Astrocyte of the cerebellum (primary cell): ENCODE data around the gene RILP.
"Not testable (repeated sequence)": the region's sequence is repeated elsewhere in the genome, so short reads cannot be mapped to it uniquely, and the experiment has no call there.

Source experiments
- DNase-seq: peaks from one replicate; pipeline ENCODE4 v3.0.0-alpha.2; 2011; ENCODE audit warnings: low read depth
- H3K4me3 ChIP-seq: 2 replicates; pipeline ENCODE4 v1.5.1; 2011; ENCODE audit warnings: mild to moderate bottlenecking, low read depth, low read length, moderate library complexity
- CTCF ChIP-seq: IDR thresholded peaks from 2 replicates; pipeline ENCODE4 v1.5.1; 2012; ENCODE audit warnings: low read length, low read depth, moderate library complexity, mild to moderate bottlenecking; ENCODE audit errors: missing control alignments
- in situ Hi-C: cut with HindIII; loops from 2 replicates; pipeline ENCODE4 v1.10.0; 2017; ENCODE audit warnings: low sequenced_read_pairs

The RILP gene

DNA sequence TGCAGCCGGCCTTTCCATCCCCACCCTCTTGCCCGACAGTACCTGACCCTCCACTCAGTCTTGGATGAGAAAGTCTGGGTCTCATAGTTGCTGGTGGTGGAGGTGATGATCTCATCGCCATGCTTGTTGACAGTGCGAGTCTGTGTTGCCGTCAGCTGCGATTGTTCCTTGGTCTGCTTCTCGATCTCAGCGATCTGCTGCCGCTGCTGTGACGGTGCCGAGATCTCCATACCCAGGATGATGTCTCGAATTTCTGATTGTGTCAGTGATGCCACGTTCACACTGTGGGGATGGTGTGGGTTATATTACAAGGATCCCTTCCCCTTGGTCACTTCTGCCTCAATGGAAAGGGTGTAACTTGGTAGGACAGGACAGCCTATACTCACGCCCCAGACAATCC lies 4.1 kb upstream of the RILP start:
- H3K4me3 ChIP-seq, result no peak overlapping the region
- in situ Hi-C loops, result loop anchor here (10.0 kb wide), 1 partner anchor 131 kb away; no protein-coding TSS in a partner anchor
- DNase-seq, result no peak
- TF ChIP-seq CTCF, result no peak

DNA sequence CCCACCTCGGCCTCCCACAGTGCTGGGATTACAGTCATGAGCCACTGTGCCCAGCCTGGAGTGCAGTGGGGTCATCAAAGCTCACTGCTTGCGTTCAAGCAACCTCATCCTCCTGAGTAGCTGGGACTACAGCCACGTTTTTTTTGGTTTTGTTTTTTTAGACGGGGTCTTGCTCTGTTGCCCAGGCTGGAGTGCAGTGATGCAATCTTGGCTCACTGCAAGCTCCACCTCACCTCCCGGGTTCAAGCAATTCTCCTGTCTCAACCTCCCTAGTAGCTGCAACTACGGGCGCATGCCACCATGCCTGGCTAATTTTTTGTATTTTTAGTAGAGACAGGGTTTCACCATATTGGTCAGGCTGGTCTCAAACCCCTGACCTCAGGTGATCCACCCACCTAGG lies 3.1 kb upstream of the RILP start:
- in situ Hi-C loops, result loop anchor here (10.0 kb wide), 1 partner anchor 132 kb away; no protein-coding TSS in a partner anchor
- DNase-seq, H3K4me3 ChIP-seq: not testable (repeated sequence)

GRCh38 chr17:1651559-1651844 lies 1.8 kb upstream of the RILP start:
- no peak for TF ChIP-seq CTCF
- no peak overlapping the region for H3K4me3 ChIP-seq
- in situ Hi-C loops, result loop anchor here (10.0 kb wide), 1 partner anchor 133 kb away; no protein-coding TSS in a partner anchor
- no peak for DNase-seq

DNA sequence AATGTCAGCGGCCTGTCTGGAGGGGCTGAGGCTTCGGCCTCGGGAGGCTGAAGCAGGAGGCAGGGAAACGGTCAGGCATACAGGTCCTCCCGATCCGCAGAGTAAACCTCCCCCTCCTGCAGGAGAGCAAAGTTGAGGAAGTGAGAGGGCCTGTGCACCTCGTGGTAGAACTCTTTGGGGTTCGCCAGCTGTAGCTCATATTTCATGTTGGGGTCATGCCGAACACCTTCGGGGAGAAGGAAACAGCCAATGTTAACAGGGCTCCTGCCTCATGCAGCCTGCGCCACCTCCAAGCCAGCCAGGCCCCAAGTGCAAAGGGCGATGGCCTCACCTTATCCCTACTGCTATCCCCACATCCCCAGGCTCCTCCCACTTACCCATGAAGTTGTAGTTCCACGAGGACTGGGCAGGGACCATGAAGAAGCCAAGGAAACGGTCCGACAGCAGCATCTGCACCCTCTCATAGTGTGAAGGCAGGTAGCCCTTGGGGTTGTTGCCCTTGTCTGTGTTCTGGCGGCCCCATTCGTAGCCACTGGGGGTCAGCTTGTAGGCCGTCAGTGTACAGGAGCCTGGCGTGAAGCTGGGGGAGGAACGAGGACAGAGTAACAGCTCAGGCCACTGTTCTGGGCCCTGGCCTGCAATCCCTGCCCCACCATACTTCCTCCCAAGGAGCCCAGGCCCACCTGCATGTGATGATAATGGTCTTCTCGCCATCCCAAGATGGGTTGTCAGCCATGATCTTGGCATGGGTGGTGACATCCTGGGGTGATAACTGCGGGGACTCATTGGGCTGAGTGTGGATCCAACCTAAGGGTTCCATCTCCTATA lies 1.3 kb upstream of the RILP start:
- TF ChIP-seq CTCF, result no peak
- no peak for DNase-seq
- no peak overlapping the region for H3K4me3 ChIP-seq
- in situ Hi-C loops, result loop anchor here (10.0 kb wide), 1 partner anchor 134 kb away; no protein-coding TSS in a partner anchor

- in situ Hi-C loops, result no loop called here
- peak; percentile 86 for DNase-seq
- H3K4me3 ChIP-seq, result peak overlapping the region; percentile 49
- peak; percentile 78 for TF ChIP-seq CTCF
These were observed 463 bp downstream of the RILP start for GRCh38 chr17:1648963-1649843.

DNA sequence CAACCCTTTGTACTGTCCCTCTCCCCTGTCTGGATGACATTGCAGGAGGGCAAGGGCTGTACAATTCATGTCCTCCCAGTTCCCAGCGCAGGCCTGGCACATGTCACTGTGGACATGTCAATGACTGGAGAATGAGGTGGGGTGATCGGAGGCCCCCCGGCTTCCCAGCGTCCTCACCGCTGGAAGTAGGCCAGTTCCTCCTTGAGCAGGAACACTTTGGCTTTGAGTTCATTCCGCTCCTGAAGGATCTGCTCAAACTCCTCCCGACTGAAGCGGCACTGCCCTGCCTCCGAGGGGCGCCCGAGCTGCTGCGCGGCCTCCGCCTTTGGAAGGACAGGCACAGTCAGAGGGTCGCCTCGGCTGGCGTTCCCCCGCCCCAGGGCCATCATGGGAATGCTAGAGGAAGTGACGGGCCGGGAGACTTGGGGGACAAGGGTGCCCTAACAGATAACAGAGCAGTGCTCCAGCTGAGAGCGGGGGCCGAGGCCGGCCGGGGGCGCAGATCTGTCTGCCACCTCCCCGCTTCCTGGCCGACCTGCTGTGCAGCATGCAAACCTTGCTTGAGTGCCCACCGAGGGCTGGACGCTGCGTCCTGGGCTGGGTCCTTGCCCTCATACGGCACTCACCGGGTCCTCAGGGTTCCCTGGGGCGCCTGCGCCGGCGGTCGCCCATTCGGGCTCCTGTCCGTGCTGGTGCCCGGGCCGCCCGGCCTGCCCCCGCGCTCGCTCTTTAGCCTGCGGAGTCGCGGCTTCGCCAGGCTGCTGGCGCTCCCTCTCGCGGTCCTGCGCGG lies 1.3 kb downstream of the RILP start:
- no peak for TF ChIP-seq CTCF
- no peak for DNase-seq

More for the DNA sequence above, 1.3 kb downstream of the RILP start:
- in situ Hi-C loops, result no loop called here
- peak overlapping the region; percentile 39 for H3K4me3 ChIP-seq
